Cardiac fibroblast (primary cell): ENCODE results near the gene CXXC5.
A peak's percentile ranks its signal among the peaks of the same experiment; 100 is the strongest.
"Not testable (repeated sequence)": the region's sequence is repeated elsewhere in the genome, so short reads cannot be mapped to it uniquely, and the experiment has no call there.

Experiments used
- DNase-seq, 2 donors: peaks; one replicate each; pipeline versions ENCODE4 v3.0.0 to v3.0.0-alpha.2; 2010; ENCODE audit warnings: low read depth in 2 of 2
- H3K4me3 ChIP-seq, 2 donors: replicated peaks in 1 of 2; 1 replicate in 1 of 2; 2 replicates in 1 of 2; pipeline ENCODE4 v1.5.1; 2011; ENCODE audit warnings: low read depth in 2 of 2, low read length in 2 of 2, mild to moderate bottlenecking in 2 of 2, moderate library complexity in 1 of 2
- TF ChIP-seq, protein P1 (sequence below): IDR thresholded peaks from one replicate; pipeline ENCODE4 v1.5.1; 2011; ENCODE audit warnings: low read depth, mild to moderate bottlenecking, low read length, inconsistent platforms

CXXC5 gene

GRCh38 chr5:139723986-139724587, 75.9 kb downstream of the CXXC5 start:
- no peak for DNase-seq
- no peak overlapping the region for H3K4me3 ChIP-seq
- TF ChIP-seq, protein P1, sequence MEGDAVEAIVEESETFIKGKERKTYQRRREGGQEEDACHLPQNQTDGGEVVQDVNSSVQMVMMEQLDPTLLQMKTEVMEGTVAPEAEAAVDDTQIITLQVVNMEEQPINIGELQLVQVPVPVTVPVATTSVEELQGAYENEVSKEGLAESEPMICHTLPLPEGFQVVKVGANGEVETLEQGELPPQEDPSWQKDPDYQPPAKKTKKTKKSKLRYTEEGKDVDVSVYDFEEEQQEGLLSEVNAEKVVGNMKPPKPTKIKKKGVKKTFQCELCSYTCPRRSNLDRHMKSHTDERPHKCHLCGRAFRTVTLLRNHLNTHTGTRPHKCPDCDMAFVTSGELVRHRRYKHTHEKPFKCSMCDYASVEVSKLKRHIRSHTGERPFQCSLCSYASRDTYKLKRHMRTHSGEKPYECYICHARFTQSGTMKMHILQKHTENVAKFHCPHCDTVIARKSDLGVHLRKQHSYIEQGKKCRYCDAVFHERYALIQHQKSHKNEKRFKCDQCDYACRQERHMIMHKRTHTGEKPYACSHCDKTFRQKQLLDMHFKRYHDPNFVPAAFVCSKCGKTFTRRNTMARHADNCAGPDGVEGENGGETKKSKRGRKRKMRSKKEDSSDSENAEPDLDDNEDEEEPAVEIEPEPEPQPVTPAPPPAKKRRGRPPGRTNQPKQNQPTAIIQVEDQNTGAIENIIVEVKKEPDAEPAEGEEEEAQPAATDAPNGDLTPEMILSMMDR, result no peak

DNA sequence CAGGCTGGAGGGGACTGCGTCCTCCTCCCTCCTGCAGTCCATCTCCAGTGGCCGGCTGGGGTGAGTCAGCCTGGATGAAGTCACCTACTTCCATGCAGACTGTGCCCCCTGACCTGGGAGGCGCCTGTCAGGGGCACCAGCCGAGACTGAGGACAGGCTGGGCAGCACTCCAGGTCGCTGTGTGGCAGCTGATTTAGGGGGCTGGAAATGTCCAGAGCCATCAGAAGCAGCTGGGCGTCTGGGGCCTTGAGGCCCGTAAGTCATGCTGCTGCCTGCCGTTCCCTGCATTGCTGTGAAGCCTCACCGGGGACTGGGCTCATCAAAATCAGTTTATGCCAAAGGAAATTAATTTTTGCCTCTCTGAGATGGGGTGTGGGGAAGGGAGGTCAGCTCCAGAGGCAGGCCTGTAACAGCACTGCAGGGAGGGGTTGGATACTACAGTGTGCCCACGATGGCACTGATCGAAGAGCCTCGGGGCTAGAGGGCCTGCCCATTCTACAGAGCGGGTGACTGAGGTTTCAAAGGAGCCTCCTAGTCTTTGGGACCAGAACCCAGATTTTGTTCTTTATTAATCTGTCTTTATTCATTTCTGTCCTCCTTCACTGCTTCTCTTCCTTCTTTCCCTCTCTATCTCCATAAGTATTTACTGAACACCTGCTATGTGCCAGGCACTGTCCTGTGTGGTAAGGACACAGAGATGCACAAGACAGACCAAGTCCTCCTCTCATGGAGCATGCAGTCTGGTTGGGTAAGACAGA, 77.1 kb downstream of the CXXC5 start:
- peak; percentile 73 to 84 for DNase-seq
- no peak overlapping the region for H3K4me3 ChIP-seq
- TF ChIP-seq, protein P1, result no peak

DNA sequence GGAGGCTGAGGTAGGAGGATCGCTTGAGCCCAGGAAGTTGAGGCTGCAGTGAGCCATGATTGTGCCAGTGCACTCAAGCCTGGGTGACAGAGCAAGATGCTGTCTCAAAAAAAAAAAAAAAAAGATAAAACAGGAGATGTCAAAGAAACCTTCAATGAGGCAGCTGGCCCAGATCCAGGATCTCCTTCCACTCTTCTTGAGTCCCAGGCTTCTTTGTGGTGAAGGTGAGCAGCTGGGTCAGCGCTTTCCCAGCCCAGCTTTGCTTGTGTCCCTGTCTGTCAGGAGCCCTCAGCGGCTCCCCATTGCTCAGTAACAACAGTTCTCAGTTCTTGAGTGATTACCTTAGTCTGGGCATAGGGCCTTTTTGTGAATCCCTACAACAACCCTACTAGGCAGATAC, 78.1 kb downstream of the CXXC5 start:
- DNase-seq, result no peak
- no peak overlapping the region for H3K4me3 ChIP-seq
- TF ChIP-seq, protein P1, result no peak

DNA sequence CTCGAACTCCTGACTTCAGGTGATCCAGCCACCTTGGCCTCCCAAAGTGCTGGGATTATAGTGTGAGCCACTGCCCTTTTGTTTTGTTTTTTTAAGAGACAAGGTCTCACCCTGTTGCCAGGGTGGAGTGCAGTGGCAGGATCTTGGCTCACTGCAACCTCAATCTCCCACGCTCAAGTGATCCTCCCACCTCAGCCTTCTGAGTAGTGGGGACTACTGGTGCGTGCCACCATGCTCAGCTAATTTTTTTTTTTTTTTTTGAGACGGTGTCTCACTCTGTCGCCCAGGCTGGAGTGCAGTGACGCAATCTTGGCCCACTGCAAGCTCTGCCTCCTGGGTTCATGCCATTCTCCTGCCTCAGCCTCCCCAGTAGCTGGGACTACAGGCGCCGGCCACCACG, 79.5 kb downstream of the CXXC5 start:
- DNase-seq, H3K4me3 ChIP-seq: not testable (repeated sequence)

DNA sequence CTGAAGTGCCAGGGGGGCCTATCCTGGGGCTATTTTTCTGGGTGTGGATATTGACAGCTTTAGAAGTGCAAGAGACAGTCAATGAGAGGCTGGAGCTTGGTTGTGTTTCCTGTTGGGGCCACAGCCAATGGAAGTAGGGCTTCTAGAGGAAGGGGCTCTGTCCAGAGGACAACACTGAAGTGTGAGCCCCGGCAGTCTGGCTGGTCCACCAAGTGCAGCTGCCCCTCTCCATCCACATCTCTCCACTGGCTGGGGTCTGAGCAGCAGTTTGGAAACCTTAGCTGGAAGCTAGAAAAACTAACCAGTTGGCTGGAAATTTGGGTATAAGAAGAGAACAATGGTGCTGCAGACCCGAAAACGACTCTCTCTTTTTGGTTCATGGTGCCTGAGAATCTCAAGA, 83.1 kb downstream of the CXXC5 start:
- H3K4me3 ChIP-seq, result no peak overlapping the region
- TF ChIP-seq, protein P1, result no peak
- DNase-seq, result no peak

DNA sequence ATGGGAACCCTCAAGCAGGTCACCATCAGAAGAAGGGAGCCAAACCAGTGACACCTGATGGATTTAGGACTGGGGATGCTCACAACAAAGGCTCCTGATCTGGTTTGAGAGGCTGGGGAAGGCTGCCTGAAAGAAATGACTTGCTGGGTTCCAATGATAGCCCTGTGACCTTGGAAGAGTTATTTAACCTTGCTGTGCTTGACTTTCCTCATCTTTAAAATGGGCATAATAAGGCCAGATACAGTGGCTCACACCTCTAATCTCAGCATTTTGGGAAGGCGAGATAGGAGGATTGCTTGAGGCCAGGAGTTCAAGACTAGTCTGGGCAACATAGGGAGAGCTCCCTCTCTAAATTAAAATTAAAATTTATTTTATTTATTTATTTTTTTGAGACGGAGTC, 83.9 kb downstream of the CXXC5 start:
- DNase-seq, result no peak
- TF ChIP-seq, protein P1, result no peak
- no peak overlapping the region for H3K4me3 ChIP-seq

GRCh38 chr5:139733010-139733688, 85.0 kb downstream of the CXXC5 start:
- TF ChIP-seq, protein P1, result no peak
- peak in 1 of 2 donors; percentile 29 for DNase-seq
- H3K4me3 ChIP-seq, result no peak overlapping the region
